ENCODE results near the gene TF.
"Not testable (repeated sequence)": the region's sequence is repeated elsewhere in the genome, so short reads cannot be mapped to it uniquely, and the experiment has no call there.

DNA sequence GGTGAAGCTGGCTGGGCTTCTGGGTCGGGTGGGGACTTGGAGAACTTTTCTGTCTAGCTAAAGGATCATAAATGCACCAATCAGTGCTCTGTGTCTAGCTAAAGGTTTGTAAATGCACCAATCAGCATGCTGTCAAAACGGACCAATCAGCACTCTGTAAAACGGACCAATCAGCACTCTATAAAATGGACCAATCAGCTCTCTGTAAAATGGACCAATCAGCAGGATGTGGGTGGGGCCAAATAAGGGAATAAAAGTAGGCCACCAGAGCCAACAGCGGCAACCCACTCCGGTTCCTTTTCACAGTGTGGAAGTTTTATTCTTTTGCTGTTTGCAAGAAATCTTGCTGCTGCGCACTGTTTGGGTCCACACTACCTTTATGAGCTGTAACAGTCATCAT lies 14.0 kb upstream of the TF start:
- TF ChIP-seq FOXM1 (IDR thresholded peaks at IDR 0.05; ENCODE audit: low read depth); RFX5 (IDR thresholded peaks at IDR 0.05; ENCODE audit: low read length); JUND (IDR thresholded peaks at IDR 0.05); CHD2 (IDR thresholded peaks at IDR 0.05; ENCODE audit: low read length, partially characterized antibody); YY1 (IDR thresholded peaks at IDR 0.05; ENCODE audit: low read depth): not testable (repeated sequence)
- TF ChIP-seq, protein P1, sequence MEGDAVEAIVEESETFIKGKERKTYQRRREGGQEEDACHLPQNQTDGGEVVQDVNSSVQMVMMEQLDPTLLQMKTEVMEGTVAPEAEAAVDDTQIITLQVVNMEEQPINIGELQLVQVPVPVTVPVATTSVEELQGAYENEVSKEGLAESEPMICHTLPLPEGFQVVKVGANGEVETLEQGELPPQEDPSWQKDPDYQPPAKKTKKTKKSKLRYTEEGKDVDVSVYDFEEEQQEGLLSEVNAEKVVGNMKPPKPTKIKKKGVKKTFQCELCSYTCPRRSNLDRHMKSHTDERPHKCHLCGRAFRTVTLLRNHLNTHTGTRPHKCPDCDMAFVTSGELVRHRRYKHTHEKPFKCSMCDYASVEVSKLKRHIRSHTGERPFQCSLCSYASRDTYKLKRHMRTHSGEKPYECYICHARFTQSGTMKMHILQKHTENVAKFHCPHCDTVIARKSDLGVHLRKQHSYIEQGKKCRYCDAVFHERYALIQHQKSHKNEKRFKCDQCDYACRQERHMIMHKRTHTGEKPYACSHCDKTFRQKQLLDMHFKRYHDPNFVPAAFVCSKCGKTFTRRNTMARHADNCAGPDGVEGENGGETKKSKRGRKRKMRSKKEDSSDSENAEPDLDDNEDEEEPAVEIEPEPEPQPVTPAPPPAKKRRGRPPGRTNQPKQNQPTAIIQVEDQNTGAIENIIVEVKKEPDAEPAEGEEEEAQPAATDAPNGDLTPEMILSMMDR (IDR thresholded peaks at IDR 0.05): not testable (repeated sequence)
- TF ChIP-seq, protein P2, sequence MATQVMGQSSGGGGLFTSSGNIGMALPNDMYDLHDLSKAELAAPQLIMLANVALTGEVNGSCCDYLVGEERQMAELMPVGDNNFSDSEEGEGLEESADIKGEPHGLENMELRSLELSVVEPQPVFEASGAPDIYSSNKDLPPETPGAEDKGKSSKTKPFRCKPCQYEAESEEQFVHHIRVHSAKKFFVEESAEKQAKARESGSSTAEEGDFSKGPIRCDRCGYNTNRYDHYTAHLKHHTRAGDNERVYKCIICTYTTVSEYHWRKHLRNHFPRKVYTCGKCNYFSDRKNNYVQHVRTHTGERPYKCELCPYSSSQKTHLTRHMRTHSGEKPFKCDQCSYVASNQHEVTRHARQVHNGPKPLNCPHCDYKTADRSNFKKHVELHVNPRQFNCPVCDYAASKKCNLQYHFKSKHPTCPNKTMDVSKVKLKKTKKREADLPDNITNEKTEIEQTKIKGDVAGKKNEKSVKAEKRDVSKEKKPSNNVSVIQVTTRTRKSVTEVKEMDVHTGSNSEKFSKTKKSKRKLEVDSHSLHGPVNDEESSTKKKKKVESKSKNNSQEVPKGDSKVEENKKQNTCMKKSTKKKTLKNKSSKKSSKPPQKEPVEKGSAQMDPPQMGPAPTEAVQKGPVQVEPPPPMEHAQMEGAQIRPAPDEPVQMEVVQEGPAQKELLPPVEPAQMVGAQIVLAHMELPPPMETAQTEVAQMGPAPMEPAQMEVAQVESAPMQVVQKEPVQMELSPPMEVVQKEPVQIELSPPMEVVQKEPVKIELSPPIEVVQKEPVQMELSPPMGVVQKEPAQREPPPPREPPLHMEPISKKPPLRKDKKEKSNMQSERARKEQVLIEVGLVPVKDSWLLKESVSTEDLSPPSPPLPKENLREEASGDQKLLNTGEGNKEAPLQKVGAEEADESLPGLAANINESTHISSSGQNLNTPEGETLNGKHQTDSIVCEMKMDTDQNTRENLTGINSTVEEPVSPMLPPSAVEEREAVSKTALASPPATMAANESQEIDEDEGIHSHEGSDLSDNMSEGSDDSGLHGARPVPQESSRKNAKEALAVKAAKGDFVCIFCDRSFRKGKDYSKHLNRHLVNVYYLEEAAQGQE (IDR thresholded peaks at IDR 0.05; ENCODE audit: low read depth, low read length): not testable (repeated sequence)
- TF ChIP-seq, protein P3, sequence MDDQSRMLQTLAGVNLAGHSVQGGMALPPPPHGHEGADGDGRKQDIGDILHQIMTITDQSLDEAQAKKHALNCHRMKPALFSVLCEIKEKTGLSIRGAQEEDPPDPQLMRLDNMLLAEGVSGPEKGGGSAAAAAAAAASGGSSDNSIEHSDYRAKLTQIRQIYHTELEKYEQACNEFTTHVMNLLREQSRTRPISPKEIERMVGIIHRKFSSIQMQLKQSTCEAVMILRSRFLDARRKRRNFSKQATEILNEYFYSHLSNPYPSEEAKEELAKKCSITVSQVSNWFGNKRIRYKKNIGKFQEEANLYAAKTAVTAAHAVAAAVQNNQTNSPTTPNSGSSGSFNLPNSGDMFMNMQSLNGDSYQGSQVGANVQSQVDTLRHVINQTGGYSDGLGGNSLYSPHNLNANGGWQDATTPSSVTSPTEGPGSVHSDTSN (IDR thresholded peaks at IDR 0.05): not testable (repeated sequence)
